OCI-LY3 (cell line): ENCODE measurements around the gene CXCL16.

Experiments used
- H2AFZ ChIP-seq: fragments of 200-600, 300-600 bp; shearing (Covaris generic); 2 replicates; pipeline ENCODE4 v1.6.0; 2014; ENCODE audit warnings: antibody characterized with exemption, low read depth, low read length
- H3K27ac ChIP-seq: fragments of 200-600, 300-600 bp; sonication (generic); 2 replicates; pipeline ENCODE4 v1.5.1; 2014; ENCODE audit warnings: mild to moderate bottlenecking, low read length, moderate library complexity, mixed read lengths
- H3K27me3 ChIP-seq: fragments of 200-600, 300-600 bp; sonication (generic); 2 replicates; pipeline ENCODE4 v1.6.1; 2014; ENCODE audit warnings: low read depth, low read length, mixed read lengths
- H3K36me3 ChIP-seq: fragments of 200-600, 300-600 bp; sonication (generic); replicated peaks from 2 replicates; pipeline ENCODE3; 2014; ENCODE audit warnings: low read depth, low read length, mixed read lengths
- H3K4me1 ChIP-seq: fragments of 300-600, 200-600 bp; sonication (generic); 2 replicates; pipeline ENCODE4 v1.6.1; 2014; ENCODE audit warnings: low read length, mixed read lengths
- H3K4me2 ChIP-seq: fragments of 200-600, 300-600 bp; sonication (generic); 2 replicates; pipeline ENCODE4 v1.6.1; 2014; ENCODE audit warnings: low read length, mixed read lengths
- H3K4me3 ChIP-seq: fragments of 300-600, 200-600 bp; sonication (generic); 2 replicates; pipeline ENCODE4 v1.5.1; 2014; ENCODE audit warnings: antibody characterized with exemption, mild to moderate bottlenecking, low read length, moderate library complexity
- H3K79me2 ChIP-seq: fragments of 300-600, 200-600 bp; shearing (Covaris generic); 2 replicates; pipeline ENCODE4 v1.6.1; 2014; ENCODE audit warnings: mild to moderate bottlenecking, low read length, mixed read lengths
- H3K9ac ChIP-seq: fragments of 300-600, 200-600 bp; shearing (Covaris generic); 2 replicates; pipeline ENCODE4 v1.6.0; 2014; ENCODE audit warnings: mild to moderate bottlenecking, low read length, moderate library complexity
- H3K9me3 ChIP-seq: fragments of 200-600, 300-600 bp; shearing (Covaris generic); 2 replicates; pipeline ENCODE4 v1.6.1; 2014; ENCODE audit warnings: low read length, mixed read lengths; ENCODE audit not compliant: insufficient read depth
- H4K20me1 ChIP-seq: fragments of 200-600, 300-600 bp; sonication (generic); 2 replicates; pipeline ENCODE4 v1.6.1; 2016; ENCODE audit warnings: low read length, mixed read lengths; ENCODE audit not compliant: insufficient read depth
- CTCF ChIP-seq: fragments of 200-600, 300-600 bp; sonication (generic); IDR thresholded peaks from 2 replicates; pipeline ENCODE4 v1.5.1; 2014; ENCODE audit warnings: antibody characterized with exemption, low read length, low read depth
- EZH2phosphoT487 ChIP-seq: fragments of 200-600 bp; shearing (Covaris generic); IDR thresholded peaks from 2 replicates; pipeline ENCODE4 v1.6.1; 2018; ENCODE audit warnings: antibody characterized with exemption, mixed run types, low read depth

CXCL16 gene

GRCh38 chr17:4780325-4780955 lies 40.7 kb upstream of the CXCL16 start:
- H3K79me2 ChIP-seq = no peaks in the 10 kb centered on the region

GRCh38 chr17:4777969-4778760 lies 38.4 kb upstream of the CXCL16 start:
- Histone ChIP-seq H3K79me2 (no peaks in the 10 kb centered on the region), H3K27ac (no peak overlapping the region), H2AFZ (no peak overlapping the region), H3K9ac (no peak overlapping the region), H3K4me2 (no peak overlapping the region), H3K36me3 (no peaks in the 10 kb centered on the region), H3K4me3 (no peak overlapping the region), H3K4me1 (no peaks in the 10 kb centered on the region), H3K9me3 (no peaks in the 10 kb centered on the region), H4K20me1 (no peaks in the 10 kb centered on the region), H3K27me3 (no peaks in the 10 kb centered on the region)
- TF ChIP-seq CTCF (no peak), EZH2phosphoT487 (no peak)

More at GRCh38 chr17:4780325-4780955, 40.7 kb upstream of the CXCL16 start:
- H3K4me2 ChIP-seq = no peak overlapping the region
- H3K27ac ChIP-seq = no peak overlapping the region
- H3K36me3 ChIP-seq = no peaks in the 10 kb centered on the region
- no peaks in the 10 kb centered on the region for H3K27me3 ChIP-seq
- H3K9ac ChIP-seq = no peak overlapping the region
- H2AFZ ChIP-seq = no peak overlapping the region
- TF ChIP-seq EZH2phosphoT487 = no peak
- H3K4me3 ChIP-seq = no peak overlapping the region
- no peaks in the 10 kb centered on the region for H3K9me3 ChIP-seq
- no peaks in the 10 kb centered on the region for H4K20me1 ChIP-seq
- no peaks in the 10 kb centered on the region for H3K4me1 ChIP-seq

- no peaks in the 10 kb centered on the region for H3K27me3 ChIP-seq
- no peak overlapping the region for H3K4me2 ChIP-seq
- H4K20me1 ChIP-seq = no peaks in the 10 kb centered on the region
- no peaks in the 10 kb centered on the region for H3K4me1 ChIP-seq
- no peaks in the 10 kb centered on the region for H3K79me2 ChIP-seq
- H3K4me3 ChIP-seq = no peak overlapping the region
- no peak overlapping the region for H2AFZ ChIP-seq
- H3K9me3 ChIP-seq = no peaks in the 10 kb centered on the region
- no peak overlapping the region for H3K9ac ChIP-seq
- no peaks in the 10 kb centered on the region for H3K36me3 ChIP-seq
- TF ChIP-seq CTCF = no peak
- TF ChIP-seq EZH2phosphoT487 = no peak
- no peak overlapping the region for H3K27ac ChIP-seq
These were observed 32.5 kb upstream of the CXCL16 start for GRCh38 chr17:4772235-4772613.

GRCh38 chr17:4771519-4772234 lies 31.9 kb upstream of the CXCL16 start, which contains the start of gene TM4SF5:
TSS of gene TM4SF5 (plus strand) at chr17:4771886. CDS start at chr17:4771923, 37 bp downstream.
- H3K9ac ChIP-seq = no peak within 1 kb of the TSS
- H3K79me2 ChIP-seq = no peaks in the 10 kb centered on the region
- H3K36me3 ChIP-seq = no peaks in the 10 kb centered on the region
- H3K9me3 ChIP-seq = no peaks in the 10 kb centered on the region
- no peak within 1 kb of the TSS for H3K4me2 ChIP-seq
- TF ChIP-seq EZH2phosphoT487 (no peak), CTCF (no peak)
- H4K20me1 ChIP-seq = no peaks in the 10 kb centered on the region
- no peaks in the 10 kb centered on the region for H3K27me3 ChIP-seq
- H3K4me1 ChIP-seq = no peaks in the 10 kb centered on the region
- H3K4me3 ChIP-seq = no peak within 1 kb of the TSS
- H3K27ac ChIP-seq = no peak within 1 kb of the TSS
- no peak within 1 kb of the TSS for H2AFZ ChIP-seq
